NOMO-1 treated with DMSO at 0.1 percent for 48 hours (cell line): ENCODE results near the gene AADACL2.
"Not testable (repeated sequence)": the region's sequence is repeated elsewhere in the genome, so short reads cannot be mapped to it uniquely, and the experiment has no call there.

Experiments used
- DNase-seq: peaks from one replicate; lab custom pipeline; 2025; ENCODE audit not compliant: unreplicated experiment; lab: John Stamatoyannopoulos, UW

The AADACL2 gene

GRCh38 chr3:151733613-151734012 is at the start of gene AADACL2:
Gene AADACL2 (plus strand): TSS chr3:151733927. CDS start chr3:151734036, 109 bp downstream.
- no peak for DNase-seq

GRCh38 chr3:151684094-151684493 is 49.6 kb upstream of the AADACL2 start:
- DNase-seq = peak; percentile 29

- DNase-seq = no peak
Measured at GRCh38 chr3:151686257-151686656, 47.5 kb upstream of the AADACL2 start.

GRCh38 chr3:151687076-151687475 is 46.7 kb upstream of the AADACL2 start:
- no peak for DNase-seq

GRCh38 chr3:151688571-151688970 is 45.2 kb upstream of the AADACL2 start:
- DNase-seq = no peak

- no peak for DNase-seq
Measured at GRCh38 chr3:151690645-151691044, 43.1 kb upstream of the AADACL2 start.

GRCh38 chr3:151697496-151697895 is 36.2 kb upstream of the AADACL2 start:
- DNase-seq = no peak

GRCh38 chr3:151707216-151707615 is 26.5 kb upstream of the AADACL2 start:
- DNase-seq = no peak

GRCh38 chr3:151708868-151709267 is 24.9 kb upstream of the AADACL2 start:
- DNase-seq = no peak

GRCh38 chr3:151709847-151710246 is 23.9 kb upstream of the AADACL2 start:
- DNase-seq = no peak

GRCh38 chr3:151721294-151721693 is 12.4 kb upstream of the AADACL2 start:
- DNase-seq = no peak

- DNase-seq = no peak
Measured at GRCh38 chr3:151722856-151723255, 10.9 kb upstream of the AADACL2 start.

GRCh38 chr3:151724576-151725562 is 8.9 kb upstream of the AADACL2 start:
- no peak for DNase-seq

GRCh38 chr3:151726016-151726415 is 7.7 kb upstream of the AADACL2 start:
- no peak for DNase-seq

GRCh38 chr3:151732861-151733260 is 866 bp upstream of the AADACL2 start:
- DNase-seq = no peak

GRCh38 chr3:151740581-151740980 is 6.9 kb downstream of the AADACL2 start:
- DNase-seq = no peak

- DNase-seq = peak; percentile 95
Measured at GRCh38 chr3:151743855-151744254, 10.1 kb downstream of the AADACL2 start.

GRCh38 chr3:151750181-151750580 is 16.5 kb downstream of the AADACL2 start:
- DNase-seq = no peak

GRCh38 chr3:151750678-151751077 is 17.0 kb downstream of the AADACL2 start:
- DNase-seq = no peak

GRCh38 chr3:151751161-151751560 is 17.4 kb downstream of the AADACL2 start:
- peak; percentile 92 for DNase-seq

- no peak for DNase-seq
Measured at GRCh38 chr3:151753846-151754245, 20.1 kb downstream of the AADACL2 start.

GRCh38 chr3:151761581-151761980 is 27.9 kb downstream of the AADACL2 start:
- no peak for DNase-seq

GRCh38 chr3:151764699-151765098 is 31.0 kb downstream of the AADACL2 start:
- not testable (repeated sequence) for DNase-seq
